Fibroblast of lung (primary cell): Measurements from ENCODE around the gene CPEB2. TPM values are rescaled to one million over a fixed set of nuclear protein-coding genes. Genes with fewer than 3 reads are reported as not detected.
A peak's percentile ranks its signal among the peaks of the same experiment; 100 is the strongest.

ENCODE experiments used
- DNase-seq, 2 donors: peaks; one replicate each; pipeline versions ENCODE4 v3.0.0 to v3.0.0-alpha.2; 2010; ENCODE audit warnings: low read depth in 2 of 2
- H2AFZ ChIP-seq: 2 replicates; pipeline ENCODE4 v1.5.1; 2012; ENCODE audit warnings: low read length, control low read depth, inconsistent platforms
- H3K27ac ChIP-seq: 2 replicates; pipeline ENCODE4 v1.5.1; 2011; ENCODE audit warnings: low read length, control low read depth; ENCODE audit not compliant: insufficient read depth
- H3K27me3 ChIP-seq: 2 replicates; pipeline ENCODE4 v1.5.1; 2011; ENCODE audit warnings: mild to moderate bottlenecking, low read length; ENCODE audit not compliant: control insufficient read depth, insufficient read depth
- H3K36me3 ChIP-seq: 2 replicates; pipeline ENCODE4 v1.5.1; 2011; ENCODE audit warnings: low read length; ENCODE audit not compliant: control insufficient read depth, insufficient read depth
- H3K4me1 ChIP-seq: 2 replicates; pipeline ENCODE4 v1.5.1; 2011; ENCODE audit warnings: low read length; ENCODE audit not compliant: control insufficient read depth, insufficient read depth; ENCODE audit errors: extremely low read depth
- H3K4me2 ChIP-seq: 2 replicates; pipeline ENCODE4 v1.5.1; 2011; ENCODE audit warnings: low read length, control low read depth; ENCODE audit not compliant: insufficient read depth; ENCODE audit errors: extremely low read depth
- H3K4me3 ChIP-seq, 4 experiments: fragments of 200-600 bp in 1 of 4; sonication (generic) in 1 of 4; replicated peaks in 1 of 4; 2 replicates each; pipeline ENCODE4 v1.5.1; 2011 to 2016; ENCODE audit warnings: low read length in 4 of 4, low read depth in 3 of 4, mild to moderate bottlenecking in 3 of 4, control low read depth in 2 of 4, inconsistent platforms in 1 of 4, mixed read lengths in 1 of 4; ENCODE audit not compliant: insufficient read depth in 1 of 4; ENCODE audit errors: control extremely low read depth in 1 of 4
- H3K79me2 ChIP-seq: 2 replicates; pipeline ENCODE4 v1.5.1; 2012; ENCODE audit warnings: mild to moderate bottlenecking, low read length, inconsistent platforms; ENCODE audit not compliant: control insufficient read depth, insufficient read depth
- H3K9ac ChIP-seq: 2 replicates; pipeline ENCODE4 v1.5.1; 2011; ENCODE audit warnings: mild to moderate bottlenecking, low read length, control low read depth; ENCODE audit not compliant: insufficient read depth
- H3K9me3 ChIP-seq: 2 replicates; pipeline ENCODE4 v1.5.1; 2012; ENCODE audit warnings: low read depth, low read length; ENCODE audit not compliant: control insufficient read depth, insufficient read depth
- H4K20me1 ChIP-seq: 2 replicates; pipeline ENCODE4 v1.5.1; 2011; ENCODE audit warnings: low read length; ENCODE audit not compliant: control insufficient read depth, insufficient read depth; ENCODE audit errors: extremely low read depth
- CTCF ChIP-seq, 2 donors: IDR thresholded peaks in 1 of 2; conservative IDR thresholded peaks in 1 of 2; 1 replicate in 1 of 2; 2 replicates in 1 of 2; pipeline ENCODE4 v1.5.1; 2011 to 2012; ENCODE audit warnings: low read length in 2 of 2, control low read depth in 1 of 2, inconsistent platforms in 1 of 2, low read depth in 1 of 2, mild to moderate bottlenecking in 1 of 2
- EZH2 ChIP-seq: IDR thresholded peaks from 2 replicates; pipeline ENCODE4 v1.5.1; 2012; ENCODE audit warnings: low read length, control low read depth, mild to moderate bottlenecking; ENCODE audit errors: missing control alignments
- polyA minus RNA-seq: library from RNA; depleted of rRNA, polyadenylated mRNA; stranded (reverse); fragments of >200 nt; gene quantifications from 2 replicates; pipeline ENCODE4 v1.2.3, GENCODE V29; 2011; ENCODE audit warnings: low replicate concordance
- polyA plus RNA-seq, 2 donors: library from polyadenylated mRNA; depleted of rRNA in 1 of 2; stranded (reverse) in 1 of 2; unstranded in 1 of 2; fragments of >200 nt; gene quantifications; 2 replicates each; pipeline ENCODE4 v1.2.1, GENCODE V29; 2011 to 2012; ENCODE audit warnings: missing spikeins in 1 of 2
- total RNA-seq: library from RNA; depleted of rRNA; stranded (reverse); fragments of >200 nt; gene quantifications from 2 replicates; pipeline ENCODE4 v1.2.1, GENCODE V29; 2014

CPEB2 gene
- total RNA-seq (7.7 and 19.0 TPM in 2 replicates), polyA plus RNA-seq (16.1 and 18.6 TPM in 2 replicates), polyA minus RNA-seq (6.2 and 12.1 TPM in 2 replicates)
- 11.8 and 14.6 TPM in 2 replicates for polyA plus RNA-seq (2012)

GRCh38 chr4:15001869-15002658 is at the start of gene CPEB2:
TSS of gene CPEB2 (plus strand) at chr4:15002481. CDS start at chr4:15002674, 193 bp downstream.
- Histone ChIP-seq H3K9ac (peak within 1 kb of the TSS; percentile 98), H4K20me1 (no peaks in the 10 kb centered on the region), H3K4me3 (peak within 1 kb of the TSS; percentile 52 to 91 (median 76)), H3K79me2 (peaks cover 37% of the 10 kb centered on the region), H3K4me1 (peaks cover 3% of the 10 kb centered on the region), H3K4me2 (peak within 1 kb of the TSS; percentile 79), H2AFZ (peak within 1 kb of the TSS; percentile 19), H3K27me3 (no peaks in the 10 kb centered on the region), H3K27ac (peak within 1 kb of the TSS; percentile 99), H3K36me3 (no peaks in the 10 kb centered on the region), H3K9me3 (no peaks in the 10 kb centered on the region)
- peak; percentile 94 to 96 for DNase-seq
- no peak for TF ChIP-seq EZH2
- no peak for TF ChIP-seq CTCF (conservative IDR thresholded peaks at IDR 0.05 in 1 of 2, IDR thresholded peaks at IDR 0.05 in 1 of 2; ENCODE audit: low read depth in 1 of 2, low read length in 2 of 2)

- no peak overlapping the region for H3K4me2 ChIP-seq
- TF ChIP-seq CTCF (conservative IDR thresholded peaks at IDR 0.05 in 1 of 2, IDR thresholded peaks at IDR 0.05 in 1 of 2; ENCODE audit: low read depth in 1 of 2, low read length in 2 of 2) (no peak), EZH2 (no peak)
- no peak for DNase-seq
- H3K27me3 ChIP-seq = no peaks in the 10 kb centered on the region
- H3K9me3 ChIP-seq = no peaks in the 10 kb centered on the region
- no peaks in the 10 kb centered on the region for H4K20me1 ChIP-seq
- no peaks in the 10 kb centered on the region for H3K4me1 ChIP-seq
- H3K9ac ChIP-seq = no peak overlapping the region
- H3K36me3 ChIP-seq = no peaks in the 10 kb centered on the region
- H3K27ac ChIP-seq = no peak overlapping the region
- no peak overlapping the region for H2AFZ ChIP-seq
- H3K79me2 ChIP-seq = no peaks in the 10 kb centered on the region
- no peak overlapping the region for H3K4me3 ChIP-seq
Observed at GRCh38 chr4:14958436-14958835, 43.8 kb upstream of the CPEB2 start.

GRCh38 chr4:14961292-14961691 is 41.0 kb upstream of the CPEB2 start:
- no peaks in the 10 kb centered on the region for H3K4me1 ChIP-seq
- TF ChIP-seq CTCF (conservative IDR thresholded peaks at IDR 0.05 in 1 of 2, IDR thresholded peaks at IDR 0.05 in 1 of 2; ENCODE audit: low read depth in 1 of 2, low read length in 2 of 2) (no peak), EZH2 (no peak)
- H3K27me3 ChIP-seq = no peaks in the 10 kb centered on the region
- H3K79me2 ChIP-seq = no peaks in the 10 kb centered on the region
- H4K20me1 ChIP-seq = no peaks in the 10 kb centered on the region
- no peak overlapping the region for H3K4me3 ChIP-seq
- H2AFZ ChIP-seq = no peak overlapping the region
- H3K9ac ChIP-seq = no peak overlapping the region
- no peak overlapping the region for H3K27ac ChIP-seq
- no peak for DNase-seq
- H3K9me3 ChIP-seq = no peaks in the 10 kb centered on the region
- H3K4me2 ChIP-seq = no peak overlapping the region
- H3K36me3 ChIP-seq = no peaks in the 10 kb centered on the region
